HG03439 (cell line): ENCODE results near the gene RBM5.
"Not testable (repeated sequence)": the region's sequence is repeated elsewhere in the genome, so short reads cannot be mapped to it uniquely, and the experiment has no call there.

Experiments used
- ATAC-seq: cut with Tn5 transposase; IDR thresholded peaks from one replicate; pipeline ENCODE4 v1.9.1; 2021; ENCODE audit warnings: mild to moderate bottlenecking, moderate library complexity; ENCODE audit not compliant: unreplicated experiment

RBM5 gene

DNA sequence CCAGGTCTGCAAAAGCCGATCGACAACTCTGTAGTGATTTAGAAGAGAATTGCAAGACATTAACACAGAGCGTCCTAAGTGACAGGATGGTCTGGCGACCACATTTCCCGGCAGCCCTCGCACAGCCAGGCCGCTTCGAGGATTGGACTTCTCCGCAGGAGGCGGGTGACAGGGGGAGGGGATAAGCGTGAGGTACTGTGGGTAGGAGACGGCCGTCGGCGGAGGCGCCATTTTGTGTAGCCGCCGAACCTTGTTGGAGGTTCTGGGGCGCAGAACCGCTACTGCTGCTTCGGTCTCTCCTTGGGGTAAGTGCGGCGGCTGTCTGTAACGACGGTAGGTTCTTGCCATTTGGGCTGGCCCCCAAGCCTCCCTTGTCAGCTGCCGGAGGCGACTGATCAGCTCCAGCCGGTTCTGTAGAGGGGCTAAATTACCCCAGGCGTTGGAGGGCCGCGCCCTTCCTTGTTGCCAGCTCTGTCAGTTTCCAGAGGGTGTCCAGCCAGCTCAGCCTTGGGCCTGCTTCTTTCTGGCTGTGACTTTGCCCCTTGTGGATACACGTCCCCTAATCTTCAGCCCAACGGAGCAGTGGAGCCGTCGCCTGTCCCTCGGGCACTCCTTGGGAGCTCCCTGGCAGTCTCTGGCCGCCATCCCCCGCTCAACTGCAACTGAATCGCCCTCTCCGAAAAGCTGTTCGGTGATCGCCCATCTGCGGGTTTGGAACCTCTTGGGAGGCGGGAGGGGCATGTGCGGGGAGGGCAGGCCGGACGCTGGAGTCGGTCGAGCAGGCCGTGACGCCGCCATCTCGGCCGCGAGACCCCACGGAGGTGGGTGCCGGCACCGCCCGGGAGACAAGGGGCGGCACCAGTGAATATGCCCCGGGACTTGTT is at the start of gene RBM5:
Gene RBM5, plus strand, starts transcription at position 195 of the 884 bp plus-strand sequence. CDS start 1,516 bp downstream, outside the sequence.
- ATAC-seq = peak; percentile 95

DNA sequence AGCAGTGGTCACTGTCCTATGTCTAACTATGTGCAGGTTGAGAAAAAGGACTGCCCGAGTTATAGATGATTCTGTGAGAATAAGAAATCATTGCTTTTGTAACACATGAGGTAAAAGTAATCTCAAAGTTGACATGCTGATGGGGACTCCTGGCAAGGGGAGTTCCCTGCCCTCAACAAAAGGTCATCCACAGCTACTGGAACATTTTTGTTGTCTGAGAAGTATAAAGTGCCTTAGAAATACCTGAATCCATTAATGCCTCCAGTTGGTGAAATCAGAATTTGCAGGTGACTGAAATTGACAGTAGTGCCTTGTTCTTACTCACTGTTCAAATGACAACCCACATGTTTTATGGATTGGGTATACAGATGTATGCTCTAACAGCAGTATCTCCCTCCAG is 43.7 kb upstream of the RBM5 start:
- ATAC-seq = no peak

DNA sequence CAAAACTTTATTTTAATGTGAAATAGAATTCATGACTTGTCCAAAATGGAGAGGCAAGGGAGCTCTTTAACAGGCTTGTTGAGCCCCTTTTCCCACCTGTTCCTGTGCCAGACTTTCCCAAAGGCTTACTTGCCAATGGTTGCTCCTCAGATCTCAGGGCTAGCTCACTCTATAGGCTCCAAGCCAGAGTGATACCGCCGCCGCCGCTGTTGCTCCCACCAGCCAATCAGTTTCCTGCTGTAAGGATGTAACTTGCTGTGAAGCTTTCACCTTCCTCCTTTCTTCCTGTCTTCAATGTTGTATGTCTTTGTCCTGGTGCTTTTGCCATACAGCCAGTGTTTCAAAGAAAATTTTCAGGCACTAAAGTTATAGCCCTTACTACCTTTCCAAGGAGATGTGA is 41.3 kb upstream of the RBM5 start:
- no peak for ATAC-seq

DNA sequence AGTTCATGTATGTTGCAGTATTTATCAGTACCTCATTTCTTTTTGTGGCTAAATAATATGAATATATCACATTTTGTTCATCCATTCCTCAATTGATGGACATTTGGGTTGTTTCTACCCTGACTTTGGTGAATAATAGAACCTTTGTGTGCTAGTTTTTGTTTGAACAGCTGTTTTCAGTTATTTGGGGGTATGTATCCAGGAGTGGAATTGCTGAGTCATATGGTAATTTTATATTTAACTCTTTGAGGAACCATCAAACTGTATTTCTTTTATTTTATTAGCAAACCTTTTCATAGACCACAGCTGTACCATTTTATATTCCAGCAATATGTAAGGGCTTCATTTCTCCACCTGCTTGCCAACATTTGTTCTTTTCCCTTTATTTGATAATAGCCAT is 38.4 kb upstream of the RBM5 start:
- ATAC-seq = no peak

DNA sequence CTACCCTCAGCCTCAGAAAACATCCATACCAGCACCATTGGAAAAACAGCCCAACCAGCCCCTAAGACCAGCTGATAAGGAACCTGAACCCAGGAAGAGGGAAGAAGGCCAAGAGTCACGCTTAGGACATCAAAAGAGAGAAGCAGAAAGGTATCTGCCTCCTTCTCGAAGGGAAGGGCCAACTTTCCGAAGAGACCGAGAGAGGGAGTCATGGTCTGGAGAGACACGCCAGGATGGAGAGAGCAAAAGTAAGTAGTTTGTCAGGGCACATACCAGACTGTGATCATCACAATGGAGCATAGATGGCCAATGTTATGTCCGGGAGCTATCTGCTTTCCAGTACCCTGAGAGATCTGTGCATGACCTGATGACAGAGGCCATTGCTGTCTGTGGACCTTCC is 31.0 kb upstream of the RBM5 start:
- no peak for ATAC-seq

DNA sequence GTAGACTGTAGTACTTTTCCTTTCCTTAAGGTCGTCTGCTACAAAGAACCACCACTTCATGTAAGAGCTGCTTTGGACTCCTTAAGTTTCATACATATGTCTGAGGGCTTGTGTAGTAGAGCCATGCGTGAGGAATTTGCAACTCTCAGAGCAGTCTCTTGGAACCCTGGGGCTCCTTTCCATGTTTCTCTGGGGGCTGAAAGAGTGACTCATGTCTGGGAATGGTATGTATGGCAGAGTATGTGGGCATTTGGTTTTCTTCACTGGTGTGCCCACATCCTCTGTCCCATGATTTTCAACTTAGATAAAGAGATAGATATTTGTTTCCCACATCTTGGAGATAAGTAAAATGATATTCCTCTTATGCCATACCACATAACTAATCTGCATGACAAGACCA is 20.6 kb upstream of the RBM5 start:
- no peak for ATAC-seq

DNA sequence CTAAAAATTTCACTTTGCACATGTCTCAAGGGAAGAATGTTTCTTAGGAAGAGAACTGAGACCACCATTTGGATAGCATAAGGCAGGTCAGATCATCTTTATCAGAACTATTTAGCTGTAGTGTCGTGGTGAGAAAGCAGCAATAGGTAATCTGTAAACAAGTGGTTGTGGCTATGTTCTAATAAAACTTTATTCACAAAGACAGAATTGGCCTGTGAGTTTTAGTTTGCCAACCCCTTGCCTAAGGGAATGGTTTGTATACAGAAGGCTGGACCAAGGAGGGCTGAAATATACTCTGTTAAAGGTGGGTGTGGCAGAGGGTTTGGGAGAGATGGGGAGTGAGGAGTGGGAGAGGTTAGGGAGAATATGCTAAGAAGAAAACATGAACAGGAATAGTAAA is 10.6 kb upstream of the RBM5 start:
- ATAC-seq = no peak

DNA sequence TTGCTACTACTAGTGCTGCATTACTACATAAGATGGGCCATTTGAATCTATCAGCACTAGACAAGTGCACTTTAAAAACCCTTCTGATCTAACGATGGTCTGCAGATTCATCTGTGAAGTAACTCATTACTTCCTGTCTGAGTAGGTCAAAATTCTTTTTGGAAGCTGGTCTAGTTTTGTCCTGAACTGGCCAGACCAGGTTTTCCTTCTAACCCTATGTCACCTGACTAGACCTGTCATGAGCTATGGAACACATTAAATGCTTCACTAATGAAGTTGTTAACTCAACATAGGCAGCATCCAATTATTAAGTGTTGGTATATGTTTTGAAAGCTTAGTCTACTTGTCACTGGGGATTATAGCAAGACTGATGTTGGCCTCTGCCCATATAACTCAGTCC is 10.1 kb upstream of the RBM5 start:
- ATAC-seq = no peak

DNA sequence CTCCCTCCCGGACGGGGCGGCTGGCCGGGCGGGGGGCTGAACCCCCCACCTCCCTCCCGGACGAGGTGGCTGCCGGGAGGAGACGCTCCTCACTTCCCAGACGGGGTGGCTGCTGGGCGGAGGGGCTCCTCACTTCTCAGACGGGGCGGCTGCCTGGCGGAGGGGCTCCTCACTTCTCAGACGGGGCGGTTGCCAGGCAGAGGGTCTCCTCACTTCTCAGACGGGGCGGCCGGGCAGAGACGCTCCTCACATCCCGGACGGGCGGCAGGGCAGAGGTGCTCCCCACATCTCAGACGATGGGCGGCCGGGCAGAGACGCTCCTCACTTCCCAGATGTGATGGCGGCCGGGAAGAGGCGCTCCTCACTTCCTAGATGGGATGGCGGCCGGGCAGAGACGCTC is 3.8 kb upstream of the RBM5 start:
- not testable (repeated sequence) for ATAC-seq

DNA sequence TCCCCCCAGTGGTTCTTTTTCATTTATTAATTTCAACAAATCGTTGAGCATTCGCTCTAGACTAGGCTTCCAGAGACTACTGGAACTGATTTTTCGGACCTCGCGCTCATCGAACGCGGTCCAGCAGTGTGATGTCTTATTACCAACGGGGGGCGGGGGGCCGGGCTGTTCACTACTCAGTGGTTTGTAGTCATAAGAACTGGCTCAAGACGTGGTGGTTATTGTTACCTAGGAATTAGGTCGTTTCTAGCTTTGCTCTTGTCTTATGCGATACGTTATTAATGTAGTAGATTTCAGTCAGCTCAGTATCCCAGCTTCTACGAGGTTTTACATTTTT is 858 bp downstream of the RBM5 start:
- no peak for ATAC-seq

DNA sequence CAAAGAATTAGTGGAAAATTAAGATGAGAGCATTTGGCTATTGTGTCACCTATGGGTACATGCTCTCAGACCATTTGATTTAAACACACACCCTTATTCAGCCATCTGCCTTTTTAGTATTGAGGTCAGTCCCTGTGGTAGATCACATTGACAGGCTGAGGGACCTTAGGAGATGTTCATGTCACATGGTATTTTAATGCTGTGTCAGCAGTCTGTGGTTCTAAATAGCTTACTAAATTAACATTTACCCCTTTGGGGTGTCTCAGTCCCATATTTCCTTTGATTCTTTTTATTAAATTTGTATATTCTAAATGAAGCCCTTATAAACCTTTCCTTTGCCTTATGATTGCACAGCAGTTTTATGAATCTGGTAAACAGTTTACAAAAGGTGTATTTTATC is 2.3 kb downstream of the RBM5 start:
- no peak for ATAC-seq

DNA sequence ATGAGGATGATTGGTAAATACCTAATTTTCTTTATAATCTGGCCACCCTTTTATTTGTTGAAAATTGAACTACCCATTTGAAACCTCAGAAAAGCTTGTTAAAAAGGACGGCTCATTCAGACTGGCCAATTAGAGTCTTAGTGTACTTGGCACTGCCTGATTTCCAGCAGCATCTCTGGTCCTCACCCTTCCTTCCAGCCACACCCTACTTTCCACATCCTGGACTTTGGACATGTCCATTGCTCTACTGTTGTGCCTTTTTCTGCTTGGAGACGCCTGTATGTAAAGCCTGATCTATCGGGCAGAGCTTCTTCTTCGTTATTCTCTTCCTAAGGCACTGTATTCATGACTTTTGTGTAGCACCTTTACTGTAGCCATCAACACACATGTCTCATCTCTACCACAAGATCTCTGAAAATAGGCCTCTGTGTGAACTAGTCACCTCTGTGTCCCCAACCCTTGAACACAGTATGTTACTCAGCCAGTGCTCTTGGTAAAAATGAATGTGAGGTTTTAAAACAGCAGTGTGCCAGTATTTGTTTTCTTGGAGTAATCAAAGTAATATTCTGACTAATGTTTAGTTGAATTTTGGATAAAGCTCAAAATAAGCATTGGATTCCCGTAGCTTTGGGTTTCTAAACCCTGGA is 6.8 kb downstream of the RBM5 start:
- ATAC-seq = no peak

DNA sequence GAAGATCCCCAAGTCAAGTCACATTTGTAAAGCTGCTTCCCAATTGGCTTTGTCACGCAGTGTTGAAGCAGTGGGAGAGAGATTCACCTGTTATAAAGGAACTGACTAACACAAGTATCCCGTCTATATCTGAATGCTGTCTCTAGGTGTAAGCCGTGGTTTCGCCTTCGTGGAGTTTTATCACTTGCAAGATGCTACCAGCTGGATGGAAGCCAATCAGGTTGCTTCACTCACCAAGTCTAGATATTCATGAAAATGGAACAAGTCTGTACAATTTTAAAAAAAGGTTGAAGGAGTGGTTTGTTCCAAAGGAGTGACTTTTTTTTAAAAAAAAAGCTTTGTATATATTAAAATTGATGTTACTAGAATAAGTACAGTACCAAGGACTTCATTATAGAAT is 11.7 kb downstream of the RBM5 start:
- ATAC-seq = no peak

DNA sequence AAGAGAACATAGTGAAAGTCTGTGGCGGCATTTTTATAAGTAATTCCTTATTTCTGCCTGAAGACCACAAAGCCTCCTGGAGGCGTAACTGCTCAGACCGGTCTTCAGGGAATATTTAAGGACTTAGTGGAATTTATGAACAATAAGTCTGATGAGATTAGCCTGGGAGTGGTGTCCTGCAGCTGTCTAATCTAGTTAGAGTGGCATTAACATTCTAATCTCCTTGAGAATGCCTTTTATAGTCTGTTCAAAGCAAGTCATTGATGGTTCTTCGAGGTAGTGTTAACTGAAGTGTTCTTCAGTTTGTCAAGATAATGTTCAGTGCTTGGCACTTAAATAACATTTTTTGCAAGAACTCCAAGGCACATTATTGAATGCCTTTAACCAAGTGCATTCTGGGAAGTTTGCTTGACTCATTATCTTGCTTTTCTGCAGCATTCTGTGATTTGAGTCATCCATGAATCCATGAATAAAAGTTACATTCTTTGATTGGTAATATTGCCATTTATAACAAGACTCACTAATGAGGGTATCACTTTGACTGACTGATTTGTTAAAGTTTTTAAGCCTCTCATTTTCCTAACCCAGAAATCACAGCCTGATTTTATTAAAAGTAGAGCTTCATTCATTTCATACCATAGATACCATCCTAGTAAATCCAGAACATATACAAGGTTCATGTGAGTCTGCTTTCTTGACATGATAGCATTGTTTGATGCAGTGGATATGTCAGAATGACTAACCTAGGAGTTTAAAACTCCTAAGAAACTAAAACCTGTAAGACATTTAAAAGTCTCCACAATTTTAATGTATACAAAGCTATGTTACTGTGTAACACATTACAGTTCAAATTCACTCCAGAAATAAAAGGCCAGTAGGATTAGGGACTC is 12.5 kb downstream of the RBM5 start:
- ATAC-seq = no peak

DNA sequence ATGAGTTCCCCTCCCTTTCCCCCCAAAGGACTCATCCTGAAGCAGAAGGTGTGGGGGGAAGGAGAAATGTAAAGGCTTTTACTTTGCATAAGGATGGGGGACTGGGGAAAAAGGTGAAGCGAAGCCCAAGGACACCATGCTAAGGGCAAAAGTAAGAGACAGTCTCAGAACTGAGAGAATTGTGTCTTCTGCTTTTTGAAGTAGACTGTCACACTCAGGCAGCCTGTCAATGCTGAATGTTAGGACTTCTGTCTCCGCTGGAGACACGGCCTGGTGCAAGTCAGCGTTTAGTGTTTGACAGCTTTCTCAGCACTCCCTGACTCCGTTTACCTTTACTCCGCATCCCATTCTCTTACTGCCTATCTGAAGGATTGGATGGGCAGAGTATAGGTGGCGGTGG is 13.8 kb downstream of the RBM5 start:
- no peak for ATAC-seq

DNA sequence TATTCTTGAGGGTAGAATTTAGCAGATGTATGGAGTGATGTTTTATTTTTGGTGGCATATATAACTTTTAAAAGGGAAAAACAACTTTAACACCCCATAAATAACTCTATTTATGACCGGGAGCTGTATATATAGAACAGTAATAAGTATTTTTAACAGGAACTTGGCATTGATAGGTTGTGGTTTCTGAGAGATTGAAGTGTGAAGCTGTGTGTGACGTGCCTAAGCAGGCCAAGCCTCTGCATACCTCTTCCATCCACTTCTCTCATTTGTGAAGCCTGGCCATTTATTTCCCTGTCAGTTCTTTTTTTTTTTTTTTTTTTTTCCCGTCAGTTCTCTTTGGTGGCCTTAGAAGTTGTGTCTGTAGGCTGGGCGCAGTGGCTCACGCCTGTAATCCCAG is 23.0 kb downstream of the RBM5 start:
- no peak for ATAC-seq

DNA sequence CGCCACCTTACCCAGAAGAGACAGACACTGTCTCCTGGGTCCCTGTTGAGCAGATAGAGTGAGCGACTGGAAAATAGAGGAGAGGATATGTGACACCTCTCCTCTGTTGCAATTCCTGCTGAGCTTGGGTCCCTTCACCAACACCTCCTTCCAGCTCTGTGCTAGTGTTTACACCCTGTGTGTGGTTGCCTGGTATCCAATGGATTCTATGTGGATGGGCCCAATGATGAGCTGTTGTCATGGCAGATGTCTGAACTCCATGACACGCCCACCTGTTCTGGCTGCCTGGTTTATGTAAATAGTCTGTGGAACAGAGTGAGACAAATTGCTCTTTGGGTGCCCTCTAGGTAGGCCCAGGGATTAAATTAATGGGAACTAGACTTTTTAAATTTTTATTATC is 23.7 kb downstream of the RBM5 start:
- no peak for ATAC-seq

DNA sequence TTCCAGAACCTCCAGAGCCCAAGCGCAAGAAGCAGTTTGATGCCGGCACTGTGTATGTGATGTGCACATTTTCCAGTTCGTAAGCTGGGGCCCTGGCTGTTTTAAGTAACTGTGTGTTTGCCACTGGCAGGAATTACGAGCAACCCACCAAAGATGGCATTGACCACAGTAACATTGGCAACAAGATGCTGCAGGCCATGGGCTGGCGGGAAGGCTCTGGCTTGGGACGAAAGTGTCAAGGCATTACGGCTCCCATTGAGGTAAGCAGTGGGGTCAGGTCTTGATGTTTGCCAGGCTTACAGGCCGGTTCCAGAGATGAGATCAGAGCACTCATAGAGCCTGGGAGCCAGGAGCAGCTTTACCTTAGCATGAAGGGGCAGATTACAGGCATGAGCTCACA is 28.4 kb downstream of the RBM5 start:
- no peak for ATAC-seq

DNA sequence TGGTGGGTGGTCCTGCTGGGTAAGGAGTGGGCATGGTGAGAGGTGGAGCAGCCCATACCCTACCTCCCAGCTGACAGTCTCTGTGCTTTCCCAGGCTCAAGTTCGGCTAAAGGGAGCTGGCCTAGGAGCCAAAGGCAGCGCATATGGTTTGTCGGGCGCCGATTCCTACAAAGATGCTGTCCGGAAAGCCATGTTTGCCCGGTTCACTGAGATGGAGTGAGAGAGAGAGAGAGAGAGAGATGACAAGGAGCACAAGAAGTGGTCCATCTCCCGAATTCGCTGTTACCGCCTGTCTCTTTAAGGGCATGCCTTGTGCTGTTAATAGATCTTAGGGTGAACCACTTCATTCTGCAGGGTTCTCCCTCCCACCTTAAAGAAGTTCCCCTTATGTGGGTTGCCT is 29.5 kb downstream of the RBM5 start:
- ATAC-seq = no peak

DNA sequence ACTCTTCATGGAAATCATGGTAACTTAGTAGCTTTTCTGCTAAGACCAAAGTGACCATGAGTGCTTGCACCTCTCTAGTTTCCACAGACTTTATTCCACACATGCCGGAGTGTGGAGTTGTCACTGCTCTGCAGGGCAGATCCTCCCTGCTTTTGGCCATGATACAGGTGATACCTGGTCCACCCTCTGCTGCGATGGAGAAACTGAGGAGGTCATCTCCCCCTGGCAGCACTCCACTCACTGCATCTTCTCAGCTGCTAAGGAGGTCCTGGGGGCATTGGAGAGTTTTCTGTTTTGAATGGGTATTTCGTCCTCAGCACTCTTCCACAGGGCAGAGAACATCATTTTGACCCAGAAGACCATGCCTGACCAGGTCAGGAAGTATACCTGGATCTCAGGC is 31.1 kb downstream of the RBM5 start:
- no peak for ATAC-seq

DNA sequence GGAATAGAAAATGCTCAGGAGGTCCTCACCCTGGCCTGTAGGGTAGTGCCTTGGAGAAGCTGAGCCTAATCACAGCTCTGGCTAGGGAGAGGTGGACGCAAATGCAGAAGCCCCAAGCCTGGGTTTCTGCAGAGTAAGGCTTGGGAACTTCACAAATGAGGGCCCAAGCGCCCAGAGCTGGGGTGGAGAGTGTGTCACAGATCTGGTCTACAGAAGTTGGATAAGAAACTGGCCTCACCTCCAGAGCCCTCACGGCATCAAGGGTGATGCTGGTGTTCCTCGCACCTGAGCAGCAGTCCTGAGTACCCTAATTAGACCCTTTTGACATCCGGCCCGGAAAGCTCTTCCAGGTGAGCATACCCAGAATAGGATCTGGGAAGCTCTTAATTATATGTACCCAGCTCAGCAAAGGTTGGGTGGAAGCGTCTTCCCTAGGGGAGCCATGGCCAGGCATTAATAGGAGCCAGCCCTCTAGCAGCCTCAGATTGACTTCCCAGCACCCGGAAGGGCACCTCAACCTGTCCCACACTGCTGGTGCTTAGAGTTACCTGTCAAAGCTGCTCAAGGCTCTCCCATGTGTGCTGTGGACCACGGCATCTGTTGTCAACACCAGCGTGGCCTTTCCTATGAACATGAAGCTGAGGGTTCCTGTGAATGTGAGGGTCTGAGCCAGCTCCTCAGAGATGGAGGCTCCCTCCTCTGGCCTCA is 31.8 kb downstream of the RBM5 start:
- ATAC-seq = no peak
